ENCODE results near the gene GRAP. TPM values are rescaled to one million over a fixed set of nuclear protein-coding genes. Genes with fewer than 3 reads are reported as not detected.

Gene GRAP
- total and polyA plus RNA-seq, 2 experiments from 2014 or later, result 0.24 TPM; not detected in 1

GRCh38 chr17:19010729-19011505 is 35.8 kb downstream of the GRAP start:
- Histone ChIP-seq H4K20me1 (replicated peaks; ENCODE audit: insufficient read depth) (no peaks in the 10 kb centered on the region), H3K27ac (ENCODE audit: low read depth) (no peak overlapping the region), H3K27me3 (ENCODE audit: insufficient read depth) (no peaks in the 10 kb centered on the region), H3K9me2 (ENCODE audit: insufficient read depth) (no peaks in the 10 kb centered on the region), H3K4me3 (no peak overlapping the region), H3K4me2 (no peak overlapping the region), H3K36me3 (ENCODE audit: insufficient read depth) (no peaks in the 10 kb centered on the region), H3K4me1 (ENCODE audit: insufficient read depth) (no peaks in the 10 kb centered on the region), H3K79me2 (replicated peaks; ENCODE audit: insufficient read depth) (no peaks in the 10 kb centered on the region), H3F3A (replicated peaks; ENCODE audit: low read depth) (no peaks in the 10 kb centered on the region), H2AFZ (no peak overlapping the region)
- peaks cover 5% of the 10 kb centered on the region for H3K27me3 Mint-ChIP-seq (ENCODE audit: insufficient read depth, low read depth, poor library complexity)
- peak; percentile 35 for ATAC-seq
- no peak for DNase-seq (ENCODE audit: low spot score)
- no peaks in the 10 kb centered on the region for H3K36me3 Mint-ChIP-seq (ENCODE audit: low read depth)
- H3K27ac Mint-ChIP-seq, result no peak overlapping the region
- TF ChIP-seq ZNF462 (CRISPR knock-in tag; IDR thresholded peaks at IDR 0.05) (no peak), ZNF331 (CRISPR knock-in tag; IDR thresholded peaks at IDR 0.05; ENCODE audit: low read depth) (no peak), ETS1 (IDR thresholded peaks at IDR 0.05) (no peak), POLR2AphosphoS5 (IDR thresholded peaks at IDR 0.05; ENCODE audit: low read depth) (no peak), NANOG (IDR thresholded peaks at IDR 0.05; ENCODE audit: borderline replicate concordance) (no peak), STAT1 (IDR thresholded peaks at IDR 0.05; ENCODE audit: unreplicated experiment) (no peak), JUNB (IDR thresholded peaks at IDR 0.05; ENCODE audit: unreplicated experiment) (no peak)
- H3K4me1 Mint-ChIP-seq, result peaks cover 10% of the 10 kb centered on the region
- no peak overlapping the region; the same call in 2 of the 3 replicates for H3K4me3 Mint-ChIP-seq
- peaks cover 13% of the 10 kb centered on the region; the same call in 2 of the 3 replicates for H3K9me3 Mint-ChIP-seq

All from GM23338 (cell line).